ENCODE measurements around the gene TMEM181.
"Not testable (repeated sequence)": the region's sequence is repeated elsewhere in the genome, so short reads cannot be mapped to it uniquely, and the experiment has no call there.

Gene TMEM181

DNA sequence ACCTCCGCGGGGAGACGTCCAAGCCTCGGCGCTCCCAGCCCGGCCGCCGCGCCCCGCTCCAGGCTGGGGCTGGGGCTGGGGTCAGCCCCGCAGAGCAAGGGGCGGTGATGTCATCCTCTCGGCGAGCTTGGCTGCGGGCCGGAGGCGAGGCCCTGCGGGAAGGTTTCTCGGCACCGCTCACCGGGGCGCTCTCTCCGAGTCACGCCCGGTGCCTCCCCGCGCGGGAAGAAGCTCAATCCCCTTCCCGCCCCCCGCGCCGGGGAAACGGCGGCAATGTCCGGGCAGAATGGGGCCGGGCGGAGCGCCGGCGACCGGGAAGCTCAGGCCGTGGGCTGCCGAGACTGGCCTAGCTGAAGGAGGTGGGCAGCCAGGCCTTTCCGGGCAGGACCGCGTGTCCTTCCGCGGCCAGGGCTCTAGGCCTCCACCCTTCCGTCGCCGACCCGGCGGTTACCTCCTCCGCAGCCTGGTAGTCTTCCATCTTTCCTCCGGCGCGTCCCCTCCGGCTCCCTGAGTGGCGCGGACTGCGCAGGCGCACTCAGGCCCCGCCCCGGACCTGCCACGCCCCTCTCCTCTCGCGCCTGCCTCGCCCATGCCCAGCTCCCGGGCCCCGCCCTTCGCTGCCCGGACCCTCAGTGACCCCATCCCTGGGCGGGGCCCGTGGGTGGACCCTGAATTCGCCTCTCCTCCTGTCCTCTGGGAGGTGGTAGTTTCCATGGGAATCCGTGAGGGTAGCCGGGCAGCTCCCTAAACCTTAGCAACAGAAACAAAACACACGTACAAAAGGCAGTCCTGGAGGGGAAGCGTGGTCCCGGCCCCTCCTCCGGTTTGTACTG lies 84.6 kb downstream of the TMEM181 start, which contains the start of gene DYNLT1:
DYNLT1 (minus strand) TSS at position 513 of the 833 bp plus-strand sequence; CDS start at position 478, 35 bp downstream.
- peak; percentile 95 for DNase-seq

DNA sequence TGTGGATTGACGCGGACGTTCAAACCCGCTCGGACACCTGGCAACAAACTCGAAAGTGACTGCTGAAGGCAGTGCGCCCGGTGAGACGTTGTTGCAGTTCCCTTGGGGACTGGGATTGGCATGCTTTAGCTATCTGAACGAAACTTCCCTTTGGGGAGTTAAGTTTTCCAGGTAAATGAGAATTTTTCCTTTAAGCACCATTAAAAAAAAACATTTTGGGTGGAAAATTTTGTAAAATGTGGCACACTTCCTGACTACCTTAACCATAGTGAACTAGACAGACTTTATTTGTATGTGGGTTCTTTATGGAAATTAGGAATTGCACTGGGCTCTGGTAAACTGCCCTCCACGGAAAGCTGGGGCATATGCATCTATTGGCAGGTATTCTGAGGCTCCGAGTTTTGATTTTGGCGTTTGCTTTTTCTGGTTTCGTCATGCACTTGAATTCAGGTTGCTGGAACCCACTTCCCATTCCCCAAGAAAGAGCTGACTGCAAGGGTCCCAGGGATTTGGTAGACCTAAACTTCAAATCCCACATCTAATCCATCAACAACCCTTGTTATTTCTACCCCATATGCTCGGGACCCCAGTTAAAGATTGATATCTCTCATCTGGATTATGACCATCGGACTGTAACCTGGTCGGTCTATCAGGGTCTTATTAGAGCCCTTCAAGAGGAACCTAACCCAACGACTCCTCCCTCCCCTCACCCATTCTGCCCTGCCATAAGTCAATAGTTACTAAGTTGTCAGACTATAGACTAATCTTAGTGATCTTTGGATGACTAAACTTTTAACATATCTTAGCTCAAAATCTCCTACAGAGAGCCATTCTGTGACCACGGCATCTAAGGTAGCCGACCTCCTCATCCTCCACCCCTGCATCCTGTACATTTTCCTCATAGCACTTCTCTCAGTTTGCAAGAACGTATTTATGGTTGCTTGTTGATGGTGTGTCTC lies 85.5 kb downstream of the TMEM181 start:
- peak; percentile 72 for DNase-seq

DNA sequence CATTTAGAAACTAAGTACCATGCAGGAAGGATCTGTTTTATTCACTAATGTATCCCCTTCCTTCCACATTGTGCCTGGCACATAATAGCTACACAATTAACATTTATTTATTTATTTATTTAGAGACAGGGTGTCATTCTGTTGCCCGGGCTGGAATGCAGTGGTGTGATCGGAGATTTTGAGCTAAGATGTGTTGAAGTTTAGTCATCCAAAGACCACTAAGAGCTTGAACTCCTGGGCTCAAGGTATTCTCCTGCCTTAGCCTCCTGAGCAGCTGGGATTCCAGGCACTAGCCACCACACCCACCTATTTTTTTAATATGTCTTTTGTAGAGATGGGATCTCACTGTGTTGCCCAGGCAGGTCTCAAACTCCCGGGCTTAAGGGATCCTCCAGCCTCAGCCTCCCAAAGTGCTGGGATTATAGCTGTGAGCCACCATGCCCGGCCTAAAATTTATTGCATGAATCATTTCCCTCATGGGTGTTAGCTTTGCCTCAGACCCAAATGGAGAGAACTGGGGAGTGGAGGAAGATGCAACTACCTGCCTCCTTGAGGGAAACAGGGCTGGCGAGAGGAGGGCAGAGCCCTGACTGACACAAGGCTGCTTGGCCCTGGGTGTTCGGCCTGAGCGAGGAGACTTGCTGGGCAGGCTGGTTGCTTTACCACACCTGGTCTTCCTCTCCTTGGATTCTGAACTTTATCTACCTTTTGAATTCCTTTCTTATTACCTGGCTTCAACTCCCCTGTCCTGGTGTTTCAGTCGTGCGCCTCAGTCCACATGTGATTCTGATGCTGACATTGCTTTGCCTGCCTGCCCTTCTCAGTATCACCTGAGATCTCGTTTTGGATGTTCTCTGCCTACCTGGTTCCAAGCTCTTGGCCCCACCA lies 86.4 kb downstream of the TMEM181 start:
- DNase-seq: no peak

DNA sequence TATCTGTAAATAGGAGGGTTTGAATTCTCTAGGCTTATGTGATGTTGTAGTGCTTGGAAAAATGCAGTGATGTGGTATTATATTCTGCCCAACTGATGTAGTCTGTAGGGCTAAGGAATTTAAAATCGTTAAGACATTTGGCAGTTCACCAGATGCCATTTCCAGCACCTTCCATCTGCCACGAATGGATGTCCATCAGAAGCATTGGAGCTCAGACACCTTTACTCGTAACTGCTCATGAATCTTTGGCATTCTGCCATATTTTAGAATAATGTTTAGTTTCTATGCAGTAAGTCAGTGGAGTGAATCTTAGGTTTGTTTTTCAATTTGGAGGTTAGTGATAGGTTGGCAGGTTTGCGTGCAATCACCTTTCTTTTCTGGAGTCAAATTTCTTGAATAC lies 87.6 kb downstream of the TMEM181 start:
- no peak for DNase-seq

DNA sequence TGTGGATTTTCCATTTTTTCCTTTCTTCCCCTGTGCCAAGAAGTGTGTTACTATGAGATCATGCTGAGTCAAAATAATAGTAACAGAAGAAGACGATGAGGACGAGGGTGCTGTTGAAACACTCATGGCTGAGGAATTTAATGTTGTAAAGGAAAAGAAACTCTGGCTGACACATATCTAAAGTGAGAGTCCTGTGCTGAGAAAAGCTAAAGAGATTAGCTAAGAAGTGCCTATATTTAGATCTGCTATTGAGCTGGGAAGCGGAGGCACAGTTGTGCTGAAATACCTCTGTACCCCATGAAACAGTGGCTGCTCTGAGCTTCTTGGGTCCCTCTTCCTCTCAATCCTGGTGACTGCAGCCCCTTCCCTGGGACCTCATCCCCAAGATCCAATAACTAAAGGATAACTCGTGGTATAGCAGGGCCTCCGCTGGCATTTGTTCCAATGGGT lies 88.8 kb downstream of the TMEM181 start:
- peak; percentile 85 for DNase-seq

DNA sequence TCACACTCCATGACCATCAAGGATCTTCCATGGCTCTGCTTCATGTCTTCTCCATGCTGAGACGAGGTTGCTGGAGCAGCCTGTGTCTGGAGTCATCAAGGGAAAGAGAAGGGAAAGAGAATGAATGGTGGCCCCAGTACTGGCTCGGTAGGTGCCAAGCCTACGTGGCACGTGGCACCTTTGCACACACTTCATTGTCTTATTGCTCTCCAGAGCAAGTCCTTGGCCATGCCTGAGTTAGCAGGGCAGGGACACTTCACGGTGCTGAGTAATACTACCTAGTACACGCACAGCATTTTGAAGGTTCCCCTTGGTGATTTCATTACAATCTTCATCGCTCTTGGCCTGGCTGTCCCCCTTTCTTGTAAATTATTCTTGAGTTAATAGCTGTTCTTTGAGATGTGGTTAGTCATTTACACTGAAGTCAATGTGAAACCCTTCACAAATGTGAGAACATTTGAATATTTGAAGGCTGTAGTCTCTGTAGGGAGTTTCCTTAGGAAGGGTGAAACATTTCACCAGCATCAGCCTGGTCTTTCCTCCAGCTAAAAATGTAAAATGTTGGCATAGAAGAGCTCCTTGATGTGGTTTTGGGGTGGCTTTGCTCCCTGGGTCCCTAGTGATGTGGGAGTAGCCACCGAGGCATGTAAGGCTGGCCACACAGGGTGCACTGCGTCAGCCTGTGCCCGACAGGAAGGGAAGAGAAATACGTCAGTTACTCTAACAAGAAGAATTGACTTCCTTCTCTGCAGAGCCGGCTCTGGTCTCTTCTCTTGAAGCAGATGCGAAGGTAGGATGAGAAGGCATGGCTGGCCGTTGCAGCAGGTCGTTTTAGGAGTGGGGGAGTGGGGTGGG lies 89.6 kb downstream of the TMEM181 start, which contains the start of gene SYTL3:
SYTL3 (plus strand) TSS at position 766 of the 855 bp plus-strand sequence. CDS start 13,215 bp downstream, outside the sequence.
- peak; percentile 92 for DNase-seq

DNA sequence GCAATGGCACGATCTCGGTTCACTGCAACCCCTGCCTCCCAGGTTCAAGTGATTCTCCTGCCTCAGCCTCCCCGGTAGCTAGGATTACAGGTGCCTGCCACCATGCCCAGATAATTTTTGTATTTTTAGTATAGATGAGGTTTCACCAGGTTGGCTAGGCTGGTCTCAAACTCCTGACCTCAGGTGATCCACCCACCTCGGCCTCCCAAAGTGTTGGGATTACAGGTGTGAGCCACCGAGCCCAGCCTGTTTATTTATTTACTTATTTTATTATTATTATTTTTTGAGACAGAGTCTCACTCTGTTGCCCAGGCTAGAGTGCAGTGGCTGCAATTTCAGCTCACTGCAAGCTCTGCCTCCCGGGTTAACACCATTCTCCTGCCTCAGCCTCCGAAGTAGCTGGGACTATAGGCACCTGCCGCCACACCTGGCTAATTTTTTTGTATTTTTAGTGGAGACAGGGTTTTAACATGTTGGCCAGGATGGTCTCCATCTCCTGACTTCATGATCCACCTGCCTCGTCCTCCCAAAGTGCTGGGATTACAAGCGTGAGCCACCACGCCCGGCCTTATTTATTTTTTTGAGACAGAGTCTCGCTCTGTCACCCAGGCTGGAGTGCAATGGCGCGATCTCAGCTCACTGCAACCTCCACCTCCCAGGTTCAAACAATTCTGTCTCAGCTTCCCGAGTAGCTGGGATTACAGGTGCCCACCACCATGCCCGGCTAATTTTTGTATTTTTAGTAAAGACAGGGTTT lies 92.3 kb downstream of the TMEM181 start:
- not testable (repeated sequence) for DNase-seq

DNA sequence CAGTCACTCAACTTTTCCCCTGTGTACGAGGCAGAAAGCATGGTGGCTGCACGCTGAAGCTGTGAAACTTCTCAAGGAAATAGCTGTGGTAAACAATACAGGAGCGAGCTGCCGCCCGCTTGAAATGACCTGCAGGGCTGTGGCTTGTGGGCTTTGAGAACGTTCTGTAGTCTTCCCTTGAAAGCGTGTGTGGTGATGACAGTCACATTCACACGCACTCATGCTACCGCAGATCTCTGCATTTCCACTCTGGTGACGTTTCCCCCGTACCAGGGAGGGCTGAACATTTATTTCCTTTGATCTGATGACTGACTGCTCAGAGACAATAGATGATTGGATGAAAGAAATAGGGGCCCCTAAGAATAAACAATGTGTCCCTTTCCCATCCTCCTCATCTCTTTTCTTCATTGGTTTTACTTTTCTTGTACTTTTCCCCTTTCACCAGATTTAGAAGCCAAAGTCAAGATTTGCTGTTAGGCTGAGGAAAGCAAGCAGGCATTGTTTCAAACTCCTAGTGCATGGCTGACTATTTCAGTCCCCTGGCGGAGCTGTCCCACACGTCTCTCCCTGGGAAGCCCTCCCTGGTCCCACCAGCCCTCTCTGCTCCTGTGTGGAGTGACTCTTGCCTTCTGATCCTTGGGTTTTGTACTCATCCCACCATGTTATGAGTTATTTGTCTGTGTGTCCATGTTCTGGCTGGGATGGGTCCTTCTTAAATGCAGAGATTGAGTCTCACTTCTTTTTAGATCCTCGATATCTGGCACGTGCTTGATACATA lies 93.9 kb downstream of the TMEM181 start:
- DNase-seq: peak; percentile 95

DNA sequence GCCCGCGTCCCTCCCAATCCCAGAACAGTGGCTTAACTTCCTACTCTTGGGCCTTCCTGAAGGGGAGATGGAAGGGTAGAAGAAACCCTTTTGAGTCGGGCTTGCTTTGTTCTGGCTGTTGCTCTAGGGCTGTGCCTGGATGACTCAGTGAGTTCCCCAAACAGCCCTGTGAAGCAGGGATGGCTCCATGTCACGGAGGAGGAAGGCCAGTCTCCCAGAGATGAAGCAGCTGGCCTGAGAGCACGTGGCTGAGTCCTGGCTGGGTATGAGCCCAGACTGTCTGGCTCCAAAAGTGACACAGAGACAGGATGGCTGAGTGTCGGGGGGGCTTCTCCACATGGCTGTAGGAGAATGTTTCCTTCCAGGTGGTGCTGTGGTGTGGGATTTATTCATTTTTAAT lies 94.6 kb downstream of the TMEM181 start:
- DNase-seq: no peak

DNA sequence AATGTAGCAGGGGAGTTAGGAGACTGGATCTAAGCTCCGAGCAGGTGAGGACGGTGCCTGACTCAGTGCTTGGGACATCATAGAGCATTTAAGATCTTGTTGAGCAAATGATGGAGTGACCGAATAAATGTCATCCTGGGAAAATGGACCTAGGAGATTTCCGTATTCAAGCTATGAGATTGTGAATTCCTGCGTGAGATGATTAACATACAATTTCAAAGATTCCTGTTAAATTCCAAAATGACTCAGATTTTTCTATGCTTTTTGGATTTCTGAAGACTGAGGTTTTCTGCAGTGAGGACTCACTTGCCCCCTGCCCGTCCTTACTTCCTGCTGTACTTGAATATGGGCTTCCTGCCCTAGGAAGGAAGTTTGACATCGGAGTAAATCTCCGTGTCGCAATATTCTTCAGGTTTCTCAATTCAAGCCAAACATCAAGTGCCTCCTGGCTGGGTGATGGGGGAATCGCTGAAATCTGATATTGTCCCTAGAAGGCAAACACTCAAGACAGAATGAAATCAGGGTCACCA lies 95.1 kb downstream of the TMEM181 start:
- DNase-seq: peak; percentile 29

DNA sequence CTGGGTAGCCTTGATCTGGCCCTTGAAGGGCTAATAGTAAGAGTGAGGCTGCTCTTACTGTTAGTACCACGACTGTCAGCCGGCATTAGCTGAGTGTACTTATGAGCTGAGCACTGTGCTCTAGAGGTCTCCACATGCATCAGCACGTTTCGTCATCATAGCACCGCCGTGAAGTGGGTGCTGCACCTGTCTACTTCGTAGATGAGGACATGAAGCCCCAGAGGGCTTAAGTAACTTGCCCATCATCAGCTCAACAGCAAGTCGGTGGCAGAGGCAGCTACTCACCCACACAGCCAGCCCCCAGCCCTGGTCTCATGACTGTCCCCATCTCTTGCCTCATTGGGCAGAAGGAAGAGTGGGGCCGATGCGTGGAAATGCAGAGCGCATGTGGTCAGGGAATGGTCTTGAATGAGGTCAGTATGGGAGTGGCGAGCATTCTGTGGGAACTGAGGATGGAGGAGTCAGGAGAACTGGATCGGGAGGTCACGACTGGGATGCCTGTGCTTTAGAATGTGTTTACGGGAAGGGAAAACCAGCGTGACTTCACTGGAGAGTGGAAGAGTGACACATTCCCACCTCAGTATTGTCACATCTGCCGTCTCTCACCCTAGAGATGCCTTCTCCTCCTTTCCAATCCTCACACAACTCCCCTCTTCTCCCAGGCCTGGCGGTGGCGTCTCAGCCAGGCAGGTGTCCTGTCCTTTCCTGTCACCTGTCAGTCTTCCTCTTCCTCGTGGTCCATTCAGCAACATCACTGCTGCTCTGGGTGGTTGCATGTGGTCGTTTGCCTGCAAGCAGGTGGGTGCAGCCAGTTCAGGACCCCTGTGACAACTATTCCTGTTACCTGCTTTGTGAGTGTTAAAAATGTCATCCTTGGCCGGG lies 95.9 kb downstream of the TMEM181 start:
- no peak for DNase-seq

DNA sequence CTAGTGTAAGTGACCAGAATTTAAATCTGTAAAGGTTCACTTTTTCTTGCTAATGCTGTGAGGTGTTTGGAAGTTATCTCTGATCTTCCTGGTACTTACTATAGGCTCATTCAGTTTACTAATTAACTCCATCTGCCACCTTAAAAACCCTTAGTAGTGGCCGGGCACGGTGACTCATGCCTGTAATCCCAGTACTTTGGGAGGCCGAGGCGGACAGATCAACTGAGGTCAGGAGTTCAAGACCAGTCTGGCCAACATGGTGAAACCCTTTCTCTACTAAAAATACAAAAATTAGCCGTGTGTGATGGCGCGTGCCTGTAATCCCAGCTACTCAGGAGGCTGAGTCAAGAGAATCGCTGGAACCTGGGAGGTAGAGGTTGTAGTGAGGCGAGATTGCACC lies 97.1 kb downstream of the TMEM181 start:
- DNase-seq: not testable (repeated sequence)

DNA sequence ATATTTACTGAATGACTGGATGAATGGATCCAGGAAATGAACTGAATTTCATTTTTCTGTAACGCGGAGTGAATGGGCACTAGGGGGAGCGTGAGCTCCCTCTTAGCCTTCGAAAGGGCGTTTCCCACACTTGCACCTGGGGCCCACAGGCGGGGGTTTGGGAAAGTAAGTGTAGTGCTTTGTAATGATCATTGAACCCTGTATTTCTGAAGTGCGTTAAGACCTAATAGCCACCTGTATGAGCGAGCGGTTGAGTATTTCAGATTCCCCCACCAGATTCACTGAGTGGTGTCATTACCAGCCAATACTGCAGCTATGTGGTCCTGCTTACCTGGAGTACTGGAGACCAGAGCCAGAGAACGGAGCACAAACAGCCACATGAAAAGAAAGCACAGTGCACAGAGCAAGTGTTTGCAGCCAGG lies 100.5 kb downstream of the TMEM181 start:
- DNase-seq: peak; percentile 51

DNA sequence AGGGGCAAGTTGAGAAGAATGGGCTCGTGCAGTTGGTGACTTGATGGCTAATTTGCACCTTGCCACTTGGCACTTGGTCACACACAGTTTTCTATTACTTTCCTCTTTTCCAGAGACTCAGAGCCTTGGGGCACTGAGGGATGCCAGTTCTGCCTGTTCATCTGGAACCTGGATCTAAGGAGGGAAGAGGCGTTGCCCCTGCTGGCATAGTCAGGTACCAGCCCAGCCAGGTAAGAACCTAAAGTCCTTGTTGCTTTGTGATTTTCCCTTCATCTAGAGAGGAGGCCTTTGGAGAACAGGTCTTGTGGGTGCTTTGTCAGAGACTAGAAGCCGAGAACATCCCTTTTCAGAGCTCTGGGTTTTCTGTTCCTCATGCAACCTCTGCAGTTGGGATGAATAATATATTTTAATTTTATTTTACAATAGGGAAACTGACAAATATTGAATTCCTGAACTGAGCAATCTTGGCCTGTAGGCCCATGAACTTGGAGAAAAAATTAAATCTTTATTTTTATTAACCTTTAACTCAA lies 101.3 kb downstream of the TMEM181 start:
- DNase-seq: no peak

DNA sequence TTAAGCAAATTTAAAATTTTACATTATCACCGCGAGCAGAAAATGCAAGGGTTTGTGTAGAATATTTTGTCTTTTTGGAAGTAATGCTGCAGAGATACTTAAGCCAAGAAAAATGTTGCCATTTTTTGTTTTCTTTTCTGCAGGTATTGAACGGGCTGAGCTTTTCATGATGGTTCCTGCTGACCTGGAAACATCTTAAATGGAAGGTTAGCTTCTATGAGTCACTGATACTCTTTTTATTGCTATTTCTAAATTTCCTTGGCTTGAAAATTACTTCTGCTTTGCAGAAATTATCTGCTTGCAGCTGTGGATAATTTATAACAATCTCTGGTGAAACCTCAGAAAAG lies 102.7 kb downstream of the TMEM181 start:
- DNase-seq: no peak

DNA sequence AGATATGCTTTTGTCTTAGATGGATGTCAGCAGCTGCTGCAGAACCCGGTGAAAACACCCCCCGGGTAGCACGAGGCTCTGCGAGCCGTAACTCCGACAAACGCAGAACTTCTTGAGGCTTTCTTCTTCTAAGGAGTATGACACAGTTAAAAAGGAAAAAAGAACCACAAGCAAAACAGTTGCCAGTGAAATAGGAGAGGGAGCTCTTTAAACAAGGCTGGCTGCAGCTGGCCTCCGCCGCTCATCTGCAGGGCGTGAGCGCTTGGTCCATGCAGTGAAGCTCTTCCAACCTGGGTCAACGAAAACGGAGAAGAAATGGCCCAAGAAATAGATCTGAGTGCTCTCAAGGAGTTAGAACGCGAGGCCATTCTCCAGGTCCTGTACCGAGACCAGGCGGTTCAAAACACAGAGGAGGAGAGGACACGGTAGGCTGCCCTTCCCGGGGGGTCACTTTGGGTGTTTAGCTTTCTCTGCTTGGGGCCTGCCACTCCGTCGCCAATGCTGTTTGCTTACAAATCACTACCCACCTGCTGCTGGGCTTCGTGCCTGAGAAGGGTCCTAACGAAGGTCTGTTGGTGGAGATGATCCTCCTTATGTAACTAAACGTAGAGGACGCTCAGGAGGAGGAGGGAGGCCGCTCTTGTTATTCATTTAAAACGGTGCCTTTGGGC lies 103.2 kb downstream of the TMEM181 start:
- no peak for DNase-seq

DNA sequence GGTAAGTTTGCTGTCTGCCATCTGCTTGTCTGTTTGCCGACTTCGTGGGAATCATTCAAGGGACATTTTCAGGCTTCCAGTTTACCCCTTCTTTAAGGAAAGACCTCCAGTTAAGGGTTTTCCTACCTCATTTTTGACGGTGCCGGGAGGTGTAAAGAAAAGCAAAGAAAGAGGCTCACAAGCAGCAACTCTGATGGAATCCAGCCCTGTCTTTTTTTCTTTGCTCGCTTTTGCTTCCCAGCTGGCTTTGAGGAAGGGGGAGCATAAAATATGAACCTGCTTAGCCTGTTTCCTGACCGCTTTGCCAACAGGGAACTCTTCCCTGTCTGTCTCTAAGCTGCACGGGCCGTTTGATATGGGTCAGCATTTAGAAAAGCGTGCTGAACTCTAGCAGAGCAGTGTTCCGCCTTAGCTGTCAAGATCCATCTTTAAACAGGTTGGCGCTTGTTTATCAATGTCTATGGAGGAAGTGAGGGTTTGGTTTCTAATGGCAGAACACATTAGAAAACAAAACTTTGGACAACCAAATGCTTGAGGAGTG lies 103.8 kb downstream of the TMEM181 start:
- DNase-seq: no peak
